PFSK-1 (cell line): ENCODE data around the gene NRP1.

ENCODE experiments used
- FOXP2 ChIP-seq: optimal IDR thresholded peaks from 2 replicates; pipeline ENCODE3; 2011; ENCODE audit warnings: borderline replicate concordance, control low read depth, inconsistent platforms; ENCODE audit not compliant: insufficient read depth; ENCODE audit errors: extremely low read length, extremely low read depth
- POLR2AphosphoS5 ChIP-seq: IDR thresholded peaks from 2 replicates; pipeline ENCODE4 v1.6.1; 2012; ENCODE audit warnings: low read depth, mild to moderate bottlenecking, control low read depth, low read length, moderate library complexity
- REST ChIP-seq, 2 experiments: IDR thresholded peaks; 2 replicates each; pipeline versions ENCODE4 v1.6.1 to v1.8.0; 2011 to 2012; ENCODE audit warnings: low read depth in 2 of 2, low read length in 2 of 2, control low read depth in 1 of 2, inconsistent platforms in 1 of 2, mild to moderate bottlenecking in 1 of 2, moderate library complexity in 1 of 2; ENCODE audit not compliant: insufficient read depth in 1 of 2
- SIN3A ChIP-seq: IDR thresholded peaks from 2 replicates; pipeline ENCODE4 v1.6.1; 2012; ENCODE audit warnings: mild to moderate bottlenecking, low read length, moderate library complexity, borderline replicate concordance; ENCODE audit not compliant: insufficient read depth
- TAF1 ChIP-seq: IDR thresholded peaks from 2 replicates; pipeline ENCODE4 v1.6.1; 2012; ENCODE audit warnings: low read length, control low read depth, borderline replicate concordance; ENCODE audit not compliant: insufficient read depth

The NRP1 gene

GRCh38 chr10:33370434-33370930 is 36.0 kb upstream of the NRP1 start:
- TF ChIP-seq TAF1 (no peak), FOXP2 (no peak), REST (IDR thresholded peaks at IDR 0.05; ENCODE audit: insufficient read depth in 1 of 2, low read depth in 2 of 2, low read length in 2 of 2) (no peak), POLR2AphosphoS5 (no peak), SIN3A (no peak)

DNA sequence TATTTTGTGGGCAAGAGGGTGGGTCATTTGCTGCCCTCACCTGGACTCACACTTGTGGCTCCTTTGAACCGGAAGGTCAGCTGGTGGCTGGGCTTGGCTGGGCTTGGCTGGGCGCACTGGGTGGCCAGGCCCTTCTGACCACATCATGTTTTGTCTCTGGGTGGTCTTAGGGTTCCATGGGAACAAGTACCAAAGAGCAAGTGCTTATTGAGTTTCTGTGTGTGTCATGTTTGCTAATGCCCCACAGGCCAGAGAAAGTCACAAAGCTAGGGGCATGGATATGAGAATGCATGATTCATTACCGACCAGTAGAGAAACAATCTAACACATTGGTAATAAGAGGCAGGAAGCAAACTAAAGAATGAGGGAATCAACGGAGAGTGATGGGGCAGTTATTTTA is 33.6 kb upstream of the NRP1 start:
- TF ChIP-seq REST (IDR thresholded peaks at IDR 0.05; ENCODE audit: insufficient read depth in 1 of 2, low read depth in 2 of 2, low read length in 2 of 2) (no peak), POLR2AphosphoS5 (no peak), TAF1 (no peak), SIN3A (no peak)

DNA sequence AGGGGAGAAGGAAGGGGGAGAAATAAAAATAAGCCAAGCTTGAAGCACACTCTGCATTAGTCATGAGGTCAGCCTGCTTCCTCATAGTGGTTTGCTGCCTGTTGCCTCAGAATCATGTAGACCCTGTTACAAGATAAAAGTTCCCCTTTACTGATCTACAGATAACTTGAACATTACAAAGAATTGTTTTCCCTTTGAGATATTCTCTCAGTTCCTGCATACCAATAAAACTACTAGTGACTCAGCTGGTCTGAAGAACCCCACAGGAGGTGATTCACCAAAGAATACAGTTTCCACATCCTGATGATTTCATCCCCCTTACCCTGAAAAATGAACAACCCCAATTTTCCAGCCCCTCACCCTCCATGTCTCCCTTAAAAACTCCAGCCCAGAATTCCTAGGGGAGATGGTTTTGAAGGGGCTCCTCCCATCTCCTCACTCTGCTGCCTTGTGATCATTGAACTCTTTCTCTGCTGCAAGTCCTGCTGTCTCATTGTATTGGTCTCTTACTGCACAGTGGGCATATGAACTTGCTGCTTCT is 31.5 kb upstream of the NRP1 start:
- TF ChIP-seq FOXP2 (no peak), TAF1 (no peak), REST (IDR thresholded peaks at IDR 0.05; ENCODE audit: insufficient read depth in 1 of 2, low read depth in 2 of 2, low read length in 2 of 2) (no peak), POLR2AphosphoS5 (no peak), SIN3A (no peak)

GRCh38 chr10:33365301-33365700 is 30.8 kb upstream of the NRP1 start:
- TF ChIP-seq REST (IDR thresholded peaks at IDR 0.05; ENCODE audit: insufficient read depth in 1 of 2, low read depth in 2 of 2, low read length in 2 of 2) (no peak), POLR2AphosphoS5 (no peak), FOXP2 (no peak), TAF1 (no peak), SIN3A (no peak)

GRCh38 chr10:33363106-33363505 is 28.6 kb upstream of the NRP1 start:
- no peak for TF ChIP-seq REST (IDR thresholded peaks at IDR 0.05; ENCODE audit: insufficient read depth in 1 of 2, low read depth in 2 of 2, low read length in 2 of 2)
- no peak for TF ChIP-seq FOXP2
- TF ChIP-seq SIN3A = no peak
